ENCODE data around the gene MDM4. TPM values are rescaled to one million over a fixed set of nuclear protein-coding genes. Genes with fewer than 3 reads are reported as not detected.

MDM4 gene
- total RNA-seq, 2 donors from 2014 or later = 65.5 to 161 TPM

GRCh38 chr1:204574016-204574864, 58.0 kb downstream of the MDM4 start:
- 26 to 29% methylated on average over 1 to 6 of the region's 8 CpGs for WGBS, 2 experiments (ENCODE audit: insufficient coverage in 1 of 2, insufficient read length in 1 of 2)
- Histone ChIP-seq H3K27ac (ENCODE audit: low read depth, low read length) (no peak overlapping the region), H3K4me1 (ENCODE audit: control insufficient read depth, insufficient read depth, low read length) (no peaks in the 10 kb centered on the region), H3K36me3 (ENCODE audit: control insufficient read depth, insufficient read depth, low read length) (no peaks in the 10 kb centered on the region), H3K4me3 (ENCODE audit: low read length) (no peak overlapping the region), H3K27me3 (ENCODE audit: control insufficient read depth, insufficient read depth, low read length, poor library complexity, severe bottlenecking) (no peaks in the 10 kb centered on the region), H3K9me3 (ENCODE audit: control insufficient read depth, low read length) (no peaks in the 10 kb centered on the region), H3K9ac (ENCODE audit: extremely low read depth, low read length, poor library complexity, severe bottlenecking) (no peak overlapping the region)
- Mint-ChIP-seq H3K27me3 (ENCODE audit: insufficient read depth) (peaks cover 6% of the 10 kb centered on the region), H3K4me1 (peaks cover 43% of the 10 kb centered on the region), H3K4me3 (no peak overlapping the region), H3K27ac (no peak overlapping the region), H3K36me3 (ENCODE audit: low read depth) (peaks cover 8% of the 10 kb centered on the region), H3K9me3 (no peaks in the 10 kb centered on the region)
- peak; percentile 71 for DNase-seq
- no peak for TF ChIP-seq CTCF (conservative IDR thresholded peaks at IDR 0.05)

- H3K36me3 Mint-ChIP-seq (ENCODE audit: low read depth) = peaks cover 8% of the 10 kb centered on the region
- no peak for DNase-seq
- Histone ChIP-seq H3K4me1 (ENCODE audit: control insufficient read depth, insufficient read depth, low read length) (no peaks in the 10 kb centered on the region), H3K27me3 (ENCODE audit: control insufficient read depth, insufficient read depth, low read length, poor library complexity, severe bottlenecking) (no peaks in the 10 kb centered on the region), H3K9ac (ENCODE audit: extremely low read depth, low read length, poor library complexity, severe bottlenecking) (no peak overlapping the region), H3K27ac (ENCODE audit: low read depth, low read length) (no peak overlapping the region), H3K36me3 (ENCODE audit: control insufficient read depth, insufficient read depth, low read length) (no peaks in the 10 kb centered on the region), H3K9me3 (ENCODE audit: control insufficient read depth, low read length) (no peaks in the 10 kb centered on the region), H3K4me3 (ENCODE audit: low read length) (no peak overlapping the region)
- 72 to 83% methylated on average over 1 to 3 of the region's 3 CpGs for WGBS, 2 experiments (ENCODE audit: insufficient coverage in 1 of 2, insufficient read length in 1 of 2)
- no peak overlapping the region for H3K4me3 Mint-ChIP-seq
- TF ChIP-seq CTCF (conservative IDR thresholded peaks at IDR 0.05) = no peak
- no peak overlapping the region for H3K27ac Mint-ChIP-seq
- peaks cover 43% of the 10 kb centered on the region for H3K4me1 Mint-ChIP-seq
- no peaks in the 10 kb centered on the region for H3K9me3 Mint-ChIP-seq
- H3K27me3 Mint-ChIP-seq (ENCODE audit: insufficient read depth) = peaks cover 6% of the 10 kb centered on the region
These were observed 58.6 kb downstream of the MDM4 start for GRCh38 chr1:204574865-204575163.

GRCh38 chr1:204575221-204576190, 59.3 kb downstream of the MDM4 start:
- peaks cover 43% of the 10 kb centered on the region for H3K4me1 Mint-ChIP-seq
- no peak for DNase-seq
- no peak for TF ChIP-seq CTCF (conservative IDR thresholded peaks at IDR 0.05)
- no peaks in the 10 kb centered on the region for H3K9me3 ChIP-seq (ENCODE audit: control insufficient read depth, low read length)
- H3K4me1 ChIP-seq (ENCODE audit: control insufficient read depth, insufficient read depth, low read length) = no peaks in the 10 kb centered on the region
- H3K27me3 ChIP-seq (ENCODE audit: control insufficient read depth, insufficient read depth, low read length, poor library complexity, severe bottlenecking) = no peaks in the 10 kb centered on the region
- no peaks in the 10 kb centered on the region for H3K36me3 ChIP-seq (ENCODE audit: control insufficient read depth, insufficient read depth, low read length)
- no peaks in the 10 kb centered on the region for H3K9me3 Mint-ChIP-seq
- H3K36me3 Mint-ChIP-seq (ENCODE audit: low read depth) = peaks cover 3% of the 10 kb centered on the region
- H3K27me3 Mint-ChIP-seq (ENCODE audit: insufficient read depth) = peaks cover 6% of the 10 kb centered on the region
- WGBS, 2 experiments (ENCODE audit: insufficient coverage in 1 of 2, insufficient read length in 1 of 2) = 91 to 93% methylated on average over 6 to 13 of the region's 13 CpGs
- no peak overlapping the region for H3K4me3 ChIP-seq (ENCODE audit: low read length)
- no peak overlapping the region for H3K27ac Mint-ChIP-seq
- H3K9ac ChIP-seq (ENCODE audit: extremely low read depth, low read length, poor library complexity, severe bottlenecking) = no peak overlapping the region
- no peak overlapping the region for H3K4me3 Mint-ChIP-seq
- H3K27ac ChIP-seq (ENCODE audit: low read depth, low read length) = no peak overlapping the region
